Measurements from ENCODE around the gene SCEL. TPM values are rescaled to one million over a fixed set of nuclear protein-coding genes. Genes with fewer than 3 reads are reported as not detected.

The SCEL gene
- total RNA-seq, 1 experiment from 2014 or later, result 3.5 TPM

- TF ChIP-seq, protein P1, sequence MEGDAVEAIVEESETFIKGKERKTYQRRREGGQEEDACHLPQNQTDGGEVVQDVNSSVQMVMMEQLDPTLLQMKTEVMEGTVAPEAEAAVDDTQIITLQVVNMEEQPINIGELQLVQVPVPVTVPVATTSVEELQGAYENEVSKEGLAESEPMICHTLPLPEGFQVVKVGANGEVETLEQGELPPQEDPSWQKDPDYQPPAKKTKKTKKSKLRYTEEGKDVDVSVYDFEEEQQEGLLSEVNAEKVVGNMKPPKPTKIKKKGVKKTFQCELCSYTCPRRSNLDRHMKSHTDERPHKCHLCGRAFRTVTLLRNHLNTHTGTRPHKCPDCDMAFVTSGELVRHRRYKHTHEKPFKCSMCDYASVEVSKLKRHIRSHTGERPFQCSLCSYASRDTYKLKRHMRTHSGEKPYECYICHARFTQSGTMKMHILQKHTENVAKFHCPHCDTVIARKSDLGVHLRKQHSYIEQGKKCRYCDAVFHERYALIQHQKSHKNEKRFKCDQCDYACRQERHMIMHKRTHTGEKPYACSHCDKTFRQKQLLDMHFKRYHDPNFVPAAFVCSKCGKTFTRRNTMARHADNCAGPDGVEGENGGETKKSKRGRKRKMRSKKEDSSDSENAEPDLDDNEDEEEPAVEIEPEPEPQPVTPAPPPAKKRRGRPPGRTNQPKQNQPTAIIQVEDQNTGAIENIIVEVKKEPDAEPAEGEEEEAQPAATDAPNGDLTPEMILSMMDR (conservative IDR thresholded peaks at IDR 0.05; ENCODE audit: low read depth, low read length), result no peak
- no peak for TF ChIP-seq EZH2 (IDR thresholded peaks at IDR 0.05; ENCODE audit: low read length, unreplicated experiment)
- TF ChIP-seq EZH2phosphoT487 (IDR thresholded peaks at IDR 0.05; ENCODE audit: borderline replicate concordance, low read length), result no peak
- Histone ChIP-seq H3K9me3 (ENCODE audit: low read length) (no peaks in the 10 kb centered on the region), H2AFZ (ENCODE audit: low read length) (no peak overlapping the region), H3K9ac (ENCODE audit: low read length) (no peak overlapping the region), H3K9me2 (replicated peaks; ENCODE audit: low read length) (no peaks in the 10 kb centered on the region), H3K4me1 (ENCODE audit: insufficient read depth, low read length) (peaks cover 40% of the 10 kb centered on the region), H3K36me3 (ENCODE audit: low read depth, low read length) (no peaks in the 10 kb centered on the region), H3K4me3 (ENCODE audit: low read length) (no peak overlapping the region), H3F3A (ENCODE audit: low read length, unreplicated experiment) (peaks cover 5% of the 10 kb centered on the region), H3K27ac (ENCODE audit: low read length) (no peak overlapping the region), H3K79me2 (ENCODE audit: low read length) (no peaks in the 10 kb centered on the region), H3K27me3 (ENCODE audit: low read length) (no peaks in the 10 kb centered on the region), H3K4me2 (ENCODE audit: low read length) (no peak overlapping the region), H4K20me1 (ENCODE audit: low read length) (no peaks in the 10 kb centered on the region)
- peak; percentile 23 for DNase-seq
- no peak for ATAC-seq
- no TSS peak for BruUV-seq (replicated peaks)
- intact Hi-C loops (cut with micrococcal nuclease), result loop anchor here (5.0 kb wide), 1 partner anchor 102 kb away; no protein-coding TSS in a partner anchor
- ChIA-PET POLR2A (ENCODE audit: unreplicated experiment) (no interaction called here), CTCF (no interaction called here)
Observed at GRCh38 chr13:77523834-77524728, 11.4 kb upstream of the SCEL start.

DNA sequence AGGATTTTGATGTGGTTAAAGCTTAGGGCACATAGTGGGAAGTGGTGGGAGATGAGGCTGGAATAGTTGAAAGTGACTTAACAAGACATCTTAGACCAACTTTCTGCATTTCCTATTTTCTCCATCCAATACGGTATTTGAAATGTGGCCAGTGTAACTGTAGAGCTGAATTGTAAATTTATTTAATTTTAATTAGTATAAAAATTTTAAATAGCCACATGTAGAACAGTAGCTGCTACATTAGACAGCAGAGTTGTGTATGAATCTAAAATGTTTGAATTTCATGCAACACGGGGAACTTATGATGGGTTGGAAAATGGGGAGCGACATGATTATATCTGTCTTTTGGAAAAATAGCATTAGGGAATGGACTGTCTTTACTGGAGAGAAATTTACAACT, 7.1 kb upstream of the SCEL start:
- no peak for ATAC-seq
- Histone ChIP-seq H3K36me3 (ENCODE audit: low read depth, low read length) (no peaks in the 10 kb centered on the region), H3K27me3 (ENCODE audit: low read length) (no peaks in the 10 kb centered on the region), H4K20me1 (ENCODE audit: low read length) (no peaks in the 10 kb centered on the region), H3K4me2 (ENCODE audit: low read length) (no peak overlapping the region), H3K4me1 (ENCODE audit: insufficient read depth, low read length) (peaks cover 10% of the 10 kb centered on the region), H3K4me3 (ENCODE audit: low read length) (no peak overlapping the region), H3K9me2 (replicated peaks; ENCODE audit: low read length) (no peaks in the 10 kb centered on the region), H3K27ac (ENCODE audit: low read length) (no peak overlapping the region), H3F3A (ENCODE audit: low read length, unreplicated experiment) (peaks cover 3% of the 10 kb centered on the region), H3K9ac (ENCODE audit: low read length) (no peak overlapping the region), H3K79me2 (ENCODE audit: low read length) (no peaks in the 10 kb centered on the region), H2AFZ (ENCODE audit: low read length) (no peak overlapping the region), H3K9me3 (ENCODE audit: low read length) (no peaks in the 10 kb centered on the region)
- ChIA-PET POLR2A (ENCODE audit: unreplicated experiment) (interaction anchor here (0.6 kb wide), 1 partner anchor 339 kb away, joined by 4 read pairs; no protein-coding TSS in a partner anchor), CTCF (no interaction called here)
- intact Hi-C loops (cut with micrococcal nuclease), result no loop called here
- TF ChIP-seq EZH2 (IDR thresholded peaks at IDR 0.05; ENCODE audit: low read length, unreplicated experiment) (no peak), EZH2phosphoT487 (IDR thresholded peaks at IDR 0.05; ENCODE audit: borderline replicate concordance, low read length) (no peak)
- TF ChIP-seq, protein P1 (conservative IDR thresholded peaks at IDR 0.05; ENCODE audit: low read depth, low read length), result no peak
- BruUV-seq (replicated peaks), result no TSS peak
- no peak for DNase-seq
